Choroid plexus epithelial cell (primary cell): ENCODE data around the gene MYLK2.

Experiments
- DNase-seq: peaks from one replicate; pipeline ENCODE4 v3.0.0-alpha.2; 2010; ENCODE audit warnings: low read depth
- H3K4me3 ChIP-seq: 2 replicates; pipeline ENCODE4 v1.5.1; 2011; ENCODE audit warnings: low read depth, mild to moderate bottlenecking, control low read depth, low read length, moderate library complexity
- CTCF ChIP-seq: conservative IDR thresholded peaks from 2 replicates; pipeline ENCODE4 v1.5.1; 2011; ENCODE audit warnings: low read depth, mild to moderate bottlenecking, control low read depth, inconsistent platforms, low read length, moderate library complexity

The MYLK2 gene

DNA sequence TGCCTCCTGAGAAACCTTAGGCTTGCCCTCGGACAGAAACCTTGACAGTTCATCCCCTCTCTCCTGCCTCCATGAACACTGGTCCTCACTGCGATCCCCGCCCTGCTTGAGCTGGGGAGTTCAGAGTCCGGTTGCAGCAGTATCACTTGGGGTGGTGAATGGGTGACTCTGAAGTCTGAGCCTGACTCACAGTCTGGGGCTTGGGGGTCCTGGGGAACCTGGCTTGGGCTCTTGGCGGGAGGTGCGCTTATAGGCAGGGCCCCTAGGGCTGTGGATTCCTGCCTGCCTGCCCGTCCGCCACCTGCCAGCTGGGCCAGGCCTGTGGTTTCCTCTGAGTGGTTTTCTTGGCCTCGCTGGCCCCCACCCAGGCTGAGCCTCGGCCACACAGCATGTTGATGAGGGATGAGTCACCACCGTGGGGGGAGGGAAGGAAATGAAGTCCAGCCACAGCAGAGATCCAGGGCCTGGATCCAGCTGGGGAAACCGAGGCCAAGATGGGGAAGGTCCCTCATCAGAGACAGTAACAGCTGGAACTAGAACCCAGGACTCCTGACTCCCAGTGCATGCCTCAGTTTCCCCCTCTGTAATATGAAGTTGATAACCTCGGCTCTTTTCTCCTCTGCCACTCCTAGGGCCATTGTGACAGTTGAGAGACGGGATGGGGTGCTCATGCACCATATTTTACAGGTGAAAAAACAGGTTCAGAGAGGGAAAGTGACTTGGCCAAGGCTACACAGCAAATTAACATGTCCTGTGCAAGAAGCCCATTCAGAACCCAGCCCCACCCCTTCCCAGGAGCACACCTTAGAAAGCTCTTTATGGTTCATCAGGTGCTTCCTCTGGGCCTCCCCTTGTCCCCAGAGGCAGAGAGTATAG lies 17.1 kb downstream of the MYLK2 start:
- no peak for TF ChIP-seq CTCF
- DNase-seq: peak; percentile 95
- no peak overlapping the region for H3K4me3 ChIP-seq

GRCh38 chr20:31836853-31837608 lies 17.9 kb downstream of the MYLK2 start:
- DNase-seq: no peak
- no peak overlapping the region for H3K4me3 ChIP-seq
- TF ChIP-seq CTCF: no peak

- DNase-seq: peak; percentile 58
- H3K4me3 ChIP-seq: no peak overlapping the region
- no peak for TF ChIP-seq CTCF
These were observed 18.8 kb downstream of the MYLK2 start for GRCh38 chr20:31837896-31838397.

DNA sequence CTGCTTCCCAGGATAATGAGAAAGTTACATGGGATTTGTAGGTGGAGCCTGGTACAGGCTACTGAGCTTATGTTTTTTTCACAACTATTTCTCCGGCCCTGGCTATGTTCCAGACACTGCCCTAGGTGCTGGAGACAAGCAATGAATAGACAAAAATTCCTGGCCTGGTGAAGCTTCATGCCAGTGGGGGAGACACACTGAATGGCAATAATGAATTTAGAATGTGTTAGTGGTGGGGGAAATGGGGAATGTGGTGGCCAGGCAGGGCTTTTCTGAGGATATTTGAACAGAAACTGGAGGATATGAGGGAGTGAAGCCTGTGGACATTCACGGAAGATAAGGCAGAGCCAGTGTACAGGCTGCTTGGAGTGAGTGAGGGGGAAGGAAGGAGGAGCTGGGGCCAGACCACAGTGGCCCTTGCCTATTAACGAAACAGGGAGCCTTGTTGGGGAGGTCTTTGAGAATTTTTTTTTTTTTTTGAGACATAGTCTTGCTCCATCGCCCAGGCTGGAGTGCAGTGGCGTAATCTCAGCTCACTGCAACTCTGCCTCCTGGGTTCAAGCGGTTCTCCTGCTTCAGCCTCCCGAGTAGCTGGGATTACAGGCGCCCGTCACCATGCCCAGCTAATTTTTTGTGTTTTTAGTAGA lies 19.6 kb downstream of the MYLK2 start:
- no peak overlapping the region for H3K4me3 ChIP-seq
- peak; percentile 58 for DNase-seq
- no peak for TF ChIP-seq CTCF

DNA sequence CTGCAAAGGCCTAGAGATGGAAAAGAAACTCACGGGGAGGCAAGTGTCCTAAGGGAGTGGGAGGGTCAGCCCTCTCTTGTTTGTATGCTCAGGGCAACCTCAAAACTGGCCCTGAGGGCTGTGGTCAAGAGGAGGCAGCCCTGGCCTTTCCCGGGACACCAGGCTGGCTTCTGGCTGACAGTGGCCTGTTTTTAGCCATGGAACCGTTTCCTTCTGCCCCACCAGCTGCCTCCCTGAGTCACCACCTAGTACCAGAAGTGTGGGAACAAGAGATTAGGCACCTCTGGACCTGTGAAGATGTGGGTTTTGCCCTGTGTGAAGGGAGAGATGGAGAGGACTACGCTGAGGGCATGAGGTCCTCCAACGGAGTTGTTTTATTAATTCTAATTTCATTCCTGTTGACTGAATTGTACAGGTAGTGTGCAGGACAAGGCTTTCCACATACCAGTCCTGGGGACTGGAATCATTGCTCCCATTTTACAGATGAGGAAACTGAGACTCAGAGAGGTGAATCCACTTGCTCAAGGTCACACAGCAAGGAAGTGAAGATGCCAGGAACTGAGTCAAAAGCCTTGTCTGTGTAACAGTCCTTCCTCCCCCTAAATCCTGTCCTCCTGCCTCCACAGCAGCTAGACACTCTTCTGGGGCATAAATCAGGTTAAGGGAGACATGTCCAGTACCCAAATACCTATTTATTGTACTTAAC lies 20.8 kb downstream of the MYLK2 start:
- H3K4me3 ChIP-seq: no peak overlapping the region
- no peak for TF ChIP-seq CTCF

GRCh38 chr20:31840906-31841816 lies 22.0 kb downstream of the MYLK2 start:
- H3K4me3 ChIP-seq: no peak overlapping the region
- no peak for DNase-seq
- TF ChIP-seq CTCF: no peak

More for the DNA sequence above, 20.8 kb downstream of the MYLK2 start:
- no peak for DNase-seq
